Stimulated activated CD8-positive, alpha-beta memory T cell treated with anti-CD3 and anti-CD28 coated beads, Interleukin-12 subunit alpha, Interleukin-12 subunit beta, amount 100 ng/mL, for 4 hours (primary cell): ENCODE results near the gene PTGER3.

ENCODE experiments used
- DNase-seq: peaks from one replicate; pipeline ENCODE4 v3.0.0-alpha.2; 2020; ENCODE audit warnings: low read depth

PTGER3 gene

DNA sequence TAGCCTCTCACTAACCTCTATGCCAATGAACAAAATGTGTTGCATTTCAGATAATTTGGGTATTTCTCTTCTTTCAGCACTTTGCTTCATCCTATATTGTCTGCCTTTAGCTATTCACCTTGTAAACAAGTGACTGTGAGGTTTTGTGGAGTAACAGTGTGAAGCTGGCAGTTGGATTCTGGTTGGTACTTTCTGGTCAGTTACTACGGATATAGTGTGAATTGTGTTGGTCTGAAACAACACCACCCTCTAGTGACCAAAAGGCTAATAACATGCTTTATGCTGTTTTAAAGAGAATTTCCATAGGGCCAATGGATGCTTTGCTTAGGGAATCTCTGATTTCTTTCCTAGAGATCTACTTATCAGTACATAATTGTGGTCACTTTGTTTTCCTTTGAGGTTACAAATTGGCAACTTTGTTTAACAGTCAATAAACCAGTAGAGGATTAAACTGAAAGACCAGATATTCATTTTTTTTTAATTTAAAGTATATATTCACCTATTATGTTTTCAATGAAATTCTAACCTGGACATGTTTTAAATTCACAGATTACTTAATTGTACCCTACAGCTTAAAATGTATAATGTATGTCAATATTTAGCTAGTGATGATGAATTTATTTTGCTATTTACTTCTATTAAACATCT, 2.5 kb upstream of the PTGER3 start:
- DNase-seq, result no peak

- no peak for DNase-seq
Observed at GRCh38 chr1:71046891-71047634, 553 bp downstream of the PTGER3 start.

GRCh38 chr1:71045463-71046028, 2.1 kb downstream of the PTGER3 start:
- no peak for DNase-seq

DNA sequence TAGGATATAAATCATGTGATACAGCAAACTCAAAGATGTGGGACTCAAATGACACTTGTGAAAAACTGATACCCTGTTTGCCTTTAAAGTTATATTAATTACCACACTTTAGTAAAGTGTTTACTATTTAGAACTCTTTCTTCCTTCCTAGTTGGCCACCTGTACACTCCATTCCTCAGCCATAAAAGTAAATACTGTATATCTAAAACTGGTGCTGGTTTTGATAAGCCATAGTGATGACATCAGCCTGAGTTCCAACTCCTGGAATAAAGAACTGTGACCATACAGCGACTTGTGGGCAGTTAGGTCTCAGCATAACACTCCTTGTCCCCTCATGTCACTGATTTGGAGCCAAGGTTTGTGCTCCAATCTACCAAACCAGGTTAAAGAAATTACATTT, 2.8 kb downstream of the PTGER3 start:
- no peak for DNase-seq

DNA sequence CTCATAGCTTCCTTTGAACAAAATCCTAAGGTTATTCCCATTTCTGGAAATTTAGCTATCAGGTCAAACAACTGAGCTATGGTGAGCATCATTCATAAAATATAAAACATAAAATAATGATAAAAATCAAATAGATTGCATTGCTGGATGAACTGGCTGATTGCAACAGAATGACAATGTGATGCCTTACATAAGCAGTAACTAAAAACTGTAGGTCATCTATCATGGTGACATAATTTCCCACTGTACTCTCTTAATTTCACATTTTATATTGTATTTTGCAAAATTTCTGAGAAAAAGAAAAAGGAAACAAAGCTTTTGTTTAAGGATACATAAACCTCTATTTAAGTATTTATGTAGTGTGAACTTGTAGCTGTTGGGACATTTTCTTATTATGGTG, 4.6 kb downstream of the PTGER3 start:
- no peak for DNase-seq

GRCh38 chr1:71041806-71042205, 5.8 kb downstream of the PTGER3 start:
- no peak for DNase-seq

DNA sequence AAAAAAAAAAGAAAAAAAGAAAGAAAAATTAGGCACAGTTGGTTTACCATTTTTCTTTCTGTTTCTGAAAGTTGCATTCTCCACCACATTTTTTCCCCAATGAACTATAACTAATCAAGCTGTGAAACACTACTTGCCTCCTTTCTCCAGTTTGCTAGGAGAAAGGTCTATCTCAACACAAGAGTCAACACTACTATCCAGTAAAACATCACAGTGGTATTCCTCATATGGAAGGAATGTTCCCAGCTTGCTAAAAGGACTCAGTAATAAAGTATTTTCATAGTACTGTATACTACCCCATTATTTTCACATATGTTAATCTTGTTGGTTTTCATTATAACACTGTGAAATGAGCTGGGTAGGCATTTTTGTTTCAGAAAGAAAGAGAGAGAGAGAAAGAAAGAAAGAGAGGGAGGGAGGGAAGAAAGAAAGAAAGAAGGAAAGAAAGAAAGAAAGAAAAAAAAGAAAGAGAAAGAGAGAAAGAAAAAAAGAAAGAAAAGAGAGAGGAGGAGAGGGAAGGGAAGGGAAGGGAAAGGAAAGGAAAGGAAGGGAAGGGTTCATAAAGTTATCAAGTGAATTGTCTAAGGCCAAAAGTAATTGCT, 7.9 kb downstream of the PTGER3 start:
- DNase-seq, result no peak

GRCh38 chr1:71038942-71039341, 8.7 kb downstream of the PTGER3 start:
- no peak for DNase-seq

- no peak for DNase-seq
Observed at GRCh38 chr1:71037829-71038620, 9.6 kb downstream of the PTGER3 start.

DNA sequence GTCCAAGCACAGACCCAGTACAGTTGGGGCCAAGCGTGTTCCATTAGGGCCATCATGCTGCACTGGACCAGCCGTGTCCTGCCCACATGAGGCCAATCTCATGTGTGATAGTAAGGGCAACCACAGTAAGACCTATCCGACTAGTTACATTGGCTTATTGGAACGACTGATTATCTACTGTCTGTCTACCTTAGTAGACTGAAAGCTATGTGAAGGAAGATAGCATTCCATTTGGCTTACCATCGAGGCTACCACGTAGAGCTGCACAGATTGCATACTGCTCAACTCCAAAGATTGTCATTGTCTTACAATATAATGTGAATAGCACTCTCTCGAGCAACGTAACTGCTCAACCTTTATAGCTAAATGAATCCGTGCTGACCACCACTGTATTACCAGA, 10.6 kb downstream of the PTGER3 start:
- no peak for DNase-seq

DNA sequence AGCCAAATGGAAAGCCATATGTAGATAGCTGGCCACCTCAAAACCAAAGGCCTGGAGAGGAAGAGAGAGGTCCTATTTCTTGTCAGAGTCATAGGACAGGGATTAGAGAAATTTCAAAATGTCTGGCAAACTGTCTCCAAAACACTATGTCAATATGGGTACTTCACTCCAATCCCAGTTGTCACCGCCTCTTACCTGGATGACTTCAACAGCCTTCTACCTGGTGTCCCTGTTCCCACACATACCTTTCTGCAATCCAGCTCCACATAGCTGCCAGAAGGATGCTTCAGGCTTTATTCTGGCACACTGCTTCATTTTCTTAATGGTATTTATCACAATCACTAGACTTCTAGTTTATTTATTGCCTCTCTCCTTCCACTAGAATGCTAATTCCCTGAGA, 14.5 kb downstream of the PTGER3 start:
- no peak for DNase-seq

DNA sequence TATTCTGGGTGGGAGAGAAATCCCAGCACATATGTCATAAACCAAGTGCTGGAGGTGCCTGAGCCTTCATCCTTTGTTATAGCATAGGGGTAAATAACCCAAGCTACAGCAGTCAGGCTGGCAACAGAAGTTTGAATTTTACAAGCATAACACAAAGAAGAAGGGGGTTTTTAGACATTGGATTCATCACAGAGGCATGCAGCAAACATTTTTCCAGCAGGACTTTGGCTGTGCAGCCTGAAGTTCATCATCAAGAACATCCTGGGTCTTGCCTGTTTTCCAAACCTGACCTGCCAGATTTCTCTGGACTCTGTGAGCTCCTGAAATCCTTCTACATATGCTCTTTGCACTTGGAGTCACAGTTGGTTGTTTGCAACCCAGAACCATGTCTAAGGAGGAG, 16.2 kb downstream of the PTGER3 start:
- DNase-seq, result no peak

GRCh38 chr1:71030026-71030425, 17.6 kb downstream of the PTGER3 start:
- DNase-seq, result no peak

- DNase-seq, result no peak
Observed at GRCh38 chr1:71028981-71029380, 18.6 kb downstream of the PTGER3 start.

GRCh38 chr1:71027991-71028390, 19.6 kb downstream of the PTGER3 start:
- no peak for DNase-seq

DNA sequence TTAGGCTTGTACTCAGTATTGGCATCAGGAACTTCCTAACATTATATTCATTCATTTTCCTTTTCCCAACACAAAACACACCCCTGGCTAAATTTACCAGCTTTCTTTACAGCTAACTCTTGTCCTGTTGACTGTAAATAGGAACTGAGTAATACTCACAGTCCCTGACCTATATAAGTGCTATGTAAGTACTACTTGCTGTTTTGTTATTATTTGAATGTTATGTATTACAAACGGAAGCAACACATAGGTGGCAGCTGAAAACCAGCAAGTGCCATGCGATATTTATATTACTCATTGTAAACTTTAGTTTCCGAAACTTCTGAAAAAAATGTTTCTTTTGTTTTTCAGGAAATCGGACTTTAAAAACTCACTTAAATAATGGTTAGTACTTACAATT, 21.5 kb downstream of the PTGER3 start:
- DNase-seq, result no peak

DNA sequence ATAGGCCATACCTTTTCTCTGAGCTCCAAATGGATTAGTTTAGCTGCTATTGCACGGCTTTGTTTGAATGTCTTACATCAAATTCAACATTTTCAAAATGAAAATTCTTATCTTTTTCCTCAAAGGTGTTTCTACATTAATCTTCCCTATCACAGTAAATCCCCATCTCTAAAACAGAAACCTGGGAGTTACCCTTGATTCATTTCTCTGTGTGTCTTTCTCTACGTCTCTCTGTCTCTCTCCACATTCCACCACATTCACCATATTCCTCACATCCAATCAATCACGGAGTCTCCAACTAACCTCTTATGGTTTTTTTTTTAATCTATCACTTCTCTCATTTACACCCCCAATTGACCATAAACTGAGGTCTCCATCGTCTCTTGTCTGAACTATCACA, 24.1 kb downstream of the PTGER3 start:
- no peak for DNase-seq

DNA sequence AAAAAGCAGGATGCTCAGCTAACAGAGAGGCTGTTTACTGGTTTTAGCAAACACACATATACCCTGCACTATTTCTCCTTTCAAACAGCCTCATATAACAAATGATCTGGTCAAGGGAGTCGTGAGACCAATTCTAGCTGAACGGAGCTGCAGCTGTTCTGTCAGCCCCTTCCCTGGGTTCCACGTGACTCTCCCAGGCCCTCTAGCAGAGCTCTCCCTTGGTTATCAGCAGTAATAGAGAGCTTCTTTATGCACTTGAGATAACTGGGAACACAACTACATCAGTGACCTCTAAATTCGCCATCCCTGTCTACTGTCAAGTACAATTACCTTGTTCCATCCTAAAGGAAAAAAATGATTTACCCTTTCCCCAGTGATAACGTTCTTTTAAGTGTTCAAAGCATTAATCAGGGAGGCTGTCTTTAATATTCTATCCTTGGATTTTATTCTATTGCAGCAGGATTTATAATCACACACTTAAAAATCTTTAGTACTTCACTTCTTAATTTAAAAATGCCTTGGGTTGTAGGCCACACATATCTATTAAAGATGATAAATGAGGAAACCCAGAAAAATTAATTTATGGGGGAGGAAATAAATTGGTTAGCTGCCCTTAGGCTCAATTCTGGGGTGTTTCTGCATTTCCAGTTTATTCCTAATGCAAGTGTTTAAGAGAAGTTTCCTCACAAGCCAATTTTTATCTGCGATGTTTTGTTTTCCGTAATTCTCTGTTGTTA, 28.2 kb downstream of the PTGER3 start:
- no peak for DNase-seq

GRCh38 chr1:71018791-71019190, 28.8 kb downstream of the PTGER3 start:
- DNase-seq, result no peak

GRCh38 chr1:71015745-71016144, 31.9 kb downstream of the PTGER3 start:
- no peak for DNase-seq

DNA sequence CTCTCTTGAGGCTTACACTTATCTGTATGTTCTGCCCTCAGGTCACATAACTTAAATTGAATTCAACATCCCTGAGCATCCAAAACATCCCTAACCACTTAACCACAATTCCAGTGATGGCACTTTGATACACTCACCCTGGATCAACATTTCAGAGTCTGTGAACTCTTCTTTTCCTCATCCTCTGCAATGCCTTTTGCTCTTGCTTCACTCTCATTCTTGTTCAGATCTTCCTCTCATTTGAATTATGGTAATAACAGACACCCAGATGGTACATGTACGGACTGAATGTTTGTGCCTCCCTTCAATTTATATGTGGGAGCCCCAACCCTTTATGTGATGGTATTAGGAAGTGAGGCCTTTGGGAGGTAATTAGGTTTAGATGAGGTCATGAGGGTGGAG, 33.4 kb downstream of the PTGER3 start:
- no peak for DNase-seq
